Osteocyte (in vitro differentiated cells): ENCODE results near the gene ACOXL. TPM values are rescaled to one million over a fixed set of nuclear protein-coding genes. Genes with fewer than 3 reads are reported as not detected.

ENCODE experiments used
- DNase-seq: peaks from one replicate; pipeline ENCODE4 v3.0.0; 2021; ENCODE audit warnings: mixed read lengths; ENCODE audit not compliant: unreplicated experiment; ENCODE audit errors: extremely low spot score
- H3K27ac Mint-ChIP-seq: one replicate; pipeline ENCODE4 v1.8.0; 2021; ENCODE audit warnings: mild to moderate bottlenecking, mixed read lengths; ENCODE audit not compliant: unreplicated experiment
- H3K27me3 Mint-ChIP-seq: one replicate; pipeline ENCODE4 v1.8.0; 2021; ENCODE audit warnings: mixed read lengths; ENCODE audit not compliant: unreplicated experiment
- H3K36me3 Mint-ChIP-seq: one replicate; pipeline ENCODE4 v1.8.0; 2021; ENCODE audit warnings: mixed read lengths; ENCODE audit not compliant: unreplicated experiment
- H3K4me1 Mint-ChIP-seq: one replicate; pipeline ENCODE4 v1.8.0; 2021; ENCODE audit warnings: mixed read lengths; ENCODE audit not compliant: unreplicated experiment
- H3K4me3 Mint-ChIP-seq: one replicate; pipeline ENCODE4 v1.8.0; 2021; ENCODE audit warnings: mild to moderate bottlenecking, moderate library complexity, mixed read lengths; ENCODE audit not compliant: unreplicated experiment
- H3K9me3 Mint-ChIP-seq: one replicate; pipeline ENCODE4 v1.8.0; 2021; ENCODE audit warnings: mixed read lengths; ENCODE audit not compliant: unreplicated experiment
- total RNA-seq: library from RNA; stranded (reverse); gene quantifications from 2 replicates; pipeline ENCODE4 v1.2.1, GENCODE V29; 2021
- TF ChIP-seq, protein P1 (sequence below): fragments of 200-600 bp; sonication (generic); IDR thresholded peaks from 2 replicates; pipeline ENCODE4 v1.5.0; 2021; ENCODE audit warnings: antibody characterized with exemption, mild to moderate bottlenecking, moderate library complexity

The ACOXL gene
- total RNA-seq, 1 donor from 2014 or later = not detected

DNA sequence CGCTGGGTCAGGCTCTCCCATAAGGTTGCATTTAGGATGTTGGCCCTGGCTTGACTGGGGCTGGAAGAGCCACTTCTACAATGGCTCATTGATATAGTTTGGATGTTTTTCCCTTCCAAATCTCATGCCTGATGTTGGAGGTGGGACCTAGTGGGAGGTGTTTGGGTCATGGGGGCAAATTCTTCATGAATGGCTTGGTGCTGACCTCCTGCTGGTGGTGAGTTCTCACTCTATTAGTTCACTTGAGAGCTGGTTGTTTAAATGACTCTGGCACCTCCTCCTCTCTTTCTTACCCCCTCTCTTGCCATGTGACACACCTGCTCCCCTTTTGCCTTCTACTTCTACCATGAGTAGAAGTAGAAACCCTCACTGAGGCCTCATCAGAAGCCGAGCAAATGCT lies 20.5 kb downstream of the ACOXL start:
- H3K4me3 Mint-ChIP-seq = no peak overlapping the region
- TF ChIP-seq, protein P1, sequence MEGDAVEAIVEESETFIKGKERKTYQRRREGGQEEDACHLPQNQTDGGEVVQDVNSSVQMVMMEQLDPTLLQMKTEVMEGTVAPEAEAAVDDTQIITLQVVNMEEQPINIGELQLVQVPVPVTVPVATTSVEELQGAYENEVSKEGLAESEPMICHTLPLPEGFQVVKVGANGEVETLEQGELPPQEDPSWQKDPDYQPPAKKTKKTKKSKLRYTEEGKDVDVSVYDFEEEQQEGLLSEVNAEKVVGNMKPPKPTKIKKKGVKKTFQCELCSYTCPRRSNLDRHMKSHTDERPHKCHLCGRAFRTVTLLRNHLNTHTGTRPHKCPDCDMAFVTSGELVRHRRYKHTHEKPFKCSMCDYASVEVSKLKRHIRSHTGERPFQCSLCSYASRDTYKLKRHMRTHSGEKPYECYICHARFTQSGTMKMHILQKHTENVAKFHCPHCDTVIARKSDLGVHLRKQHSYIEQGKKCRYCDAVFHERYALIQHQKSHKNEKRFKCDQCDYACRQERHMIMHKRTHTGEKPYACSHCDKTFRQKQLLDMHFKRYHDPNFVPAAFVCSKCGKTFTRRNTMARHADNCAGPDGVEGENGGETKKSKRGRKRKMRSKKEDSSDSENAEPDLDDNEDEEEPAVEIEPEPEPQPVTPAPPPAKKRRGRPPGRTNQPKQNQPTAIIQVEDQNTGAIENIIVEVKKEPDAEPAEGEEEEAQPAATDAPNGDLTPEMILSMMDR = no peak
- no peaks in the 10 kb centered on the region for H3K36me3 Mint-ChIP-seq

GRCh38 chr2:110755491-110756078 lies 23.2 kb downstream of the ACOXL start:
- H3K9me3 Mint-ChIP-seq = peaks cover 21% of the 10 kb centered on the region
- H3K27ac Mint-ChIP-seq = no peak overlapping the region
- H3K36me3 Mint-ChIP-seq = no peaks in the 10 kb centered on the region
- TF ChIP-seq, protein P1 = peak; percentile 67
- DNase-seq = no peak
- H3K27me3 Mint-ChIP-seq = peaks cover 50% of the 10 kb centered on the region
- H3K4me3 Mint-ChIP-seq = no peak overlapping the region
- no peaks in the 10 kb centered on the region for H3K4me1 Mint-ChIP-seq

More for the DNA sequence above, 20.5 kb downstream of the ACOXL start:
- H3K27me3 Mint-ChIP-seq = peaks cover 51% of the 10 kb centered on the region
- DNase-seq = no peak
- H3K4me1 Mint-ChIP-seq = no peaks in the 10 kb centered on the region
- H3K27ac Mint-ChIP-seq = no peak overlapping the region
- H3K9me3 Mint-ChIP-seq = no peaks in the 10 kb centered on the region

DNA sequence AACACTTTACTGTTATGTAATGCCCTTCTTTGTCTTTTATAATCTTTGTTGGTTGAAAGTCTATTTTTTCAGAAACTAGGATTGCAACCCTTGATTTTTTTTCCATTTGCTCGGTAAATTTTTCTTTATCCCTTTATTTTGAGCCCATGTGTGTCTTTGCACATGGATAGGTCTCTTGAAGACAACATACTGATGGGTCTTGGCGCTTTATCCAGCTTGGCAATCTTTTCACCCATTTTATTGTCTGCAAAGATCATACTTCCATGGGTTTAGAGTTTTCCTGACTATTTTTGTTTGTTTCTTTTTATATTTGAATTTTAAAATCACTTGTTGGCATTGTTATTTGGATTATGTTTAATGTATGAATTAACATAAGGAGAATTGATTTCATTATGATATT lies 27.0 kb downstream of the ACOXL start:
- Mint-ChIP-seq H3K4me3 (no peak overlapping the region), H3K9me3 (peaks cover 29% of the 10 kb centered on the region)

GRCh38 chr2:110764931-110765330 lies 32.6 kb downstream of the ACOXL start:
- TF ChIP-seq, protein P1 = no peak
- no peak overlapping the region for H3K4me3 Mint-ChIP-seq
- no peak overlapping the region for H3K27ac Mint-ChIP-seq
- peaks cover 1% of the 10 kb centered on the region for H3K36me3 Mint-ChIP-seq
- H3K4me1 Mint-ChIP-seq = no peaks in the 10 kb centered on the region
- peaks cover 21% of the 10 kb centered on the region for H3K9me3 Mint-ChIP-seq
- H3K27me3 Mint-ChIP-seq = peaks cover 65% of the 10 kb centered on the region
- no peak for DNase-seq

More for the DNA sequence above, 27.0 kb downstream of the ACOXL start:
- DNase-seq = no peak
- no peaks in the 10 kb centered on the region for H3K4me1 Mint-ChIP-seq
- TF ChIP-seq, protein P1 = no peak
- H3K36me3 Mint-ChIP-seq = peaks cover 1% of the 10 kb centered on the region
- H3K27ac Mint-ChIP-seq = no peak overlapping the region
- H3K27me3 Mint-ChIP-seq = peaks cover 59% of the 10 kb centered on the region

DNA sequence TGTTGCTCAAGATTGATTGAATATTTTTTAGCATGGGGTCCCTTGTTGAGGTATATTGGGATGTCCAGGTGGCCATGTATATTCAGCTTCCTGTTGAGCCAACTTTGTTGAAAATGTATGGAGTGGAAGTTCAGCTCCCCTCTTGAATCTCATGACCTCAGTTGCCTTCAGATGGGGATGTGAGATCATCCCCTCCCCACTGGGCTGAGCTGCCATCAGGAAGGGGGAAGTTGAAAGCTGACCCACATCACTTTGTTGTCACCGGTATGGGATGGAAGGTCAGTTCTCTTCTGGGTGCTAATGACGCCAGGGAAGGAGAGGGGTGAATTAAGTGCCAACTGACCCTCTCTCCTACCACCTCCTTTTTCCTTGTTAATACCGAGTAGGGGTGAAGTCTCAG lies 33.9 kb downstream of the ACOXL start:
- Mint-ChIP-seq H3K27me3 (peaks cover 67% of the 10 kb centered on the region), H3K4me3 (no peak overlapping the region)

More for the DNA sequence above, 33.9 kb downstream of the ACOXL start:
- Mint-ChIP-seq H3K9me3 (peaks cover 17% of the 10 kb centered on the region), H3K27ac (no peak overlapping the region), H3K36me3 (peaks cover 1% of the 10 kb centered on the region), H3K4me1 (peaks cover 5% of the 10 kb centered on the region)
- TF ChIP-seq, protein P1 = no peak
- DNase-seq = no peak
